GM12874 (cell line): ENCODE data around the gene CRKL.

Experiments used
- TF ChIP-seq, protein P1 (sequence below): IDR thresholded peaks from 2 replicates; pipeline ENCODE4 v1.5.1; 2011; ENCODE audit warnings: low read depth, mild to moderate bottlenecking, control low read depth, low read length, moderate library complexity; ENCODE audit not compliant: insufficient read depth

The CRKL gene

GRCh38 chr22:20946080-20946986, 29.1 kb downstream of the CRKL start:
- TF ChIP-seq, protein P1, sequence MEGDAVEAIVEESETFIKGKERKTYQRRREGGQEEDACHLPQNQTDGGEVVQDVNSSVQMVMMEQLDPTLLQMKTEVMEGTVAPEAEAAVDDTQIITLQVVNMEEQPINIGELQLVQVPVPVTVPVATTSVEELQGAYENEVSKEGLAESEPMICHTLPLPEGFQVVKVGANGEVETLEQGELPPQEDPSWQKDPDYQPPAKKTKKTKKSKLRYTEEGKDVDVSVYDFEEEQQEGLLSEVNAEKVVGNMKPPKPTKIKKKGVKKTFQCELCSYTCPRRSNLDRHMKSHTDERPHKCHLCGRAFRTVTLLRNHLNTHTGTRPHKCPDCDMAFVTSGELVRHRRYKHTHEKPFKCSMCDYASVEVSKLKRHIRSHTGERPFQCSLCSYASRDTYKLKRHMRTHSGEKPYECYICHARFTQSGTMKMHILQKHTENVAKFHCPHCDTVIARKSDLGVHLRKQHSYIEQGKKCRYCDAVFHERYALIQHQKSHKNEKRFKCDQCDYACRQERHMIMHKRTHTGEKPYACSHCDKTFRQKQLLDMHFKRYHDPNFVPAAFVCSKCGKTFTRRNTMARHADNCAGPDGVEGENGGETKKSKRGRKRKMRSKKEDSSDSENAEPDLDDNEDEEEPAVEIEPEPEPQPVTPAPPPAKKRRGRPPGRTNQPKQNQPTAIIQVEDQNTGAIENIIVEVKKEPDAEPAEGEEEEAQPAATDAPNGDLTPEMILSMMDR, result no peak

GRCh38 chr22:20946991-20947390, 29.8 kb downstream of the CRKL start:
- TF ChIP-seq, protein P1, result no peak

DNA sequence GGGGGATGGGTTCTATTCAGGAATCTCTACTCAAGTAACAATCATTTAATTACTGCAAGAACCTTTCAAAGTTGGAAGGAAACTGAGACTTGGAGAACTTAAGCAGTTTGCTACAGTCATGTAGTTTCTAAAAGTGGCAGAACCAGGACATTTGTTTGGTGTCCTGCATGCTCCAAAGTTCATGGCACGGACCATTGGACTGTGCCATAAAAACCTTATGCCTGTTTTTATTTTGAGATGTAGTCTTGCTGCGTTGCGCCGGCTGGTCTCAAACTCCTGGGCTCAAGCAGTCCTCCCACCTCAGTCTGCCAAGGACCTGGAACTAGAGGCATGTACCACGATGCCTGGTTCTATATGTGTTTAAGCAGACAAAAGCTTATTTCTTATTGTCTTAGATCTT, 31.2 kb downstream of the CRKL start:
- TF ChIP-seq, protein P1, result no peak

- TF ChIP-seq, protein P1, result no peak
Observed at GRCh38 chr22:20948989-20949388, 31.8 kb downstream of the CRKL start.

GRCh38 chr22:20949698-20950183, 32.5 kb downstream of the CRKL start:
- TF ChIP-seq, protein P1, result no peak

- TF ChIP-seq, protein P1, result no peak
Observed at GRCh38 chr22:20951151-20951931, 34.1 kb downstream of the CRKL start.

GRCh38 chr22:20951932-20952380, 34.7 kb downstream of the CRKL start:
- TF ChIP-seq, protein P1, result no peak
